NT2/D1 (cell line): ENCODE data around the gene TACR2.

Source experiments
- DNase-seq: peaks from one replicate; pipeline ENCODE4 v3.0.0-alpha.2; 2011; ENCODE audit warnings: low read depth, low spot score
- H3K27me3 ChIP-seq: 2 replicates; pipeline ENCODE4 v1.6.0; 2011; ENCODE audit warnings: mild to moderate bottlenecking; ENCODE audit not compliant: insufficient read length, insufficient read depth
- H3K36me3 ChIP-seq: 2 replicates; pipeline ENCODE4 v1.6.1; 2011; ENCODE audit warnings: mild to moderate bottlenecking, low read length, mixed read lengths; ENCODE audit not compliant: insufficient read depth, insufficient read length
- H3K4me1 ChIP-seq: 2 replicates; pipeline ENCODE4 v1.5.1; 2011; ENCODE audit not compliant: insufficient read depth, insufficient read length
- H3K4me3 ChIP-seq: 2 replicates; pipeline ENCODE4 v1.5.1; 2011; ENCODE audit warnings: low read depth; ENCODE audit not compliant: insufficient read length
- H3K9ac ChIP-seq: 2 replicates; pipeline ENCODE4 v1.6.0; 2011; ENCODE audit warnings: low read depth; ENCODE audit not compliant: insufficient read length
- H3K9me3 ChIP-seq: 2 replicates; pipeline ENCODE4 v1.5.1; 2011; ENCODE audit warnings: mild to moderate bottlenecking, low read length; ENCODE audit not compliant: insufficient read depth
- SUZ12 ChIP-seq: IDR thresholded peaks from 2 replicates; pipeline ENCODE4 v1.6.1; 2011; ENCODE audit not compliant: insufficient read length, insufficient read depth; ENCODE audit errors: extremely low read depth
- YY1 ChIP-seq: IDR thresholded peaks from 2 replicates; pipeline ENCODE4 v1.6.1; 2011; ENCODE audit not compliant: insufficient read length, insufficient read depth
- ZNF274 ChIP-seq: IDR thresholded peaks from 2 replicates; pipeline ENCODE4 v1.6.1; 2011; ENCODE audit warnings: mild to moderate bottlenecking, low read depth, low read length

The TACR2 gene

GRCh38 chr10:69404786-69405185 lies 11.9 kb downstream of the TACR2 start:
- no peak overlapping the region for H3K9ac ChIP-seq
- no peaks in the 10 kb centered on the region for H3K27me3 ChIP-seq
- peaks cover 33% of the 10 kb centered on the region for H3K36me3 ChIP-seq
- peaks cover 7% of the 10 kb centered on the region for H3K4me1 ChIP-seq
- no peak for DNase-seq
- no peak overlapping the region for H3K4me3 ChIP-seq
- no peak for TF ChIP-seq ZNF274
- TF ChIP-seq SUZ12 = no peak
- no peak for TF ChIP-seq YY1
- H3K9me3 ChIP-seq = no peaks in the 10 kb centered on the region

GRCh38 chr10:69403519-69403918 lies 13.2 kb downstream of the TACR2 start:
- Histone ChIP-seq H3K27me3 (no peaks in the 10 kb centered on the region), H3K4me1 (peaks cover 7% of the 10 kb centered on the region), H3K4me3 (no peak overlapping the region), H3K9ac (no peak overlapping the region), H3K9me3 (no peaks in the 10 kb centered on the region), H3K36me3 (peaks cover 44% of the 10 kb centered on the region)
- no peak for DNase-seq
- TF ChIP-seq SUZ12 (no peak), ZNF274 (no peak), YY1 (no peak)

- Histone ChIP-seq H3K4me3 (no peak overlapping the region), H3K27me3 (no peaks in the 10 kb centered on the region), H3K4me1 (peaks cover 7% of the 10 kb centered on the region), H3K9ac (no peak overlapping the region), H3K9me3 (no peaks in the 10 kb centered on the region), H3K36me3 (peaks cover 48% of the 10 kb centered on the region)
- TF ChIP-seq YY1 (no peak), SUZ12 (no peak), ZNF274 (no peak)
- no peak for DNase-seq
These were observed 13.7 kb downstream of the TACR2 start for GRCh38 chr10:69403066-69403465.

- peaks cover 55% of the 10 kb centered on the region for H3K36me3 ChIP-seq
- H3K4me1 ChIP-seq = peaks cover 5% of the 10 kb centered on the region
- no peak overlapping the region for H3K9ac ChIP-seq
- H3K27me3 ChIP-seq = no peaks in the 10 kb centered on the region
- no peaks in the 10 kb centered on the region for H3K9me3 ChIP-seq
- no peak for DNase-seq
- H3K4me3 ChIP-seq = no peak overlapping the region
- TF ChIP-seq YY1 = no peak
- TF ChIP-seq SUZ12 = no peak
- no peak for TF ChIP-seq ZNF274
These were observed 14.3 kb downstream of the TACR2 start for GRCh38 chr10:69402386-69402785.

GRCh38 chr10:69401416-69401815 lies 15.3 kb downstream of the TACR2 start:
- H3K27me3 ChIP-seq = no peaks in the 10 kb centered on the region
- H3K36me3 ChIP-seq = peaks cover 62% of the 10 kb centered on the region
- TF ChIP-seq YY1 (no peak), SUZ12 (no peak), ZNF274 (no peak)
- no peak overlapping the region for H3K9ac ChIP-seq
- no peaks in the 10 kb centered on the region for H3K4me1 ChIP-seq
- no peak overlapping the region for H3K4me3 ChIP-seq
- no peak for DNase-seq
- no peaks in the 10 kb centered on the region for H3K9me3 ChIP-seq

- H3K4me3 ChIP-seq = no peak overlapping the region
- no peak overlapping the region for H3K9ac ChIP-seq
- no peak for TF ChIP-seq YY1
- no peak for TF ChIP-seq SUZ12
- TF ChIP-seq ZNF274 = no peak
- H3K27me3 ChIP-seq = no peaks in the 10 kb centered on the region
- H3K4me1 ChIP-seq = no peaks in the 10 kb centered on the region
- peaks cover 62% of the 10 kb centered on the region for H3K36me3 ChIP-seq
- no peak for DNase-seq
- H3K9me3 ChIP-seq = no peaks in the 10 kb centered on the region
These were observed 15.8 kb downstream of the TACR2 start for GRCh38 chr10:69400936-69401335.

- H3K9ac ChIP-seq = no peak overlapping the region
- peaks cover 71% of the 10 kb centered on the region for H3K36me3 ChIP-seq
- H3K27me3 ChIP-seq = no peaks in the 10 kb centered on the region
- H3K4me1 ChIP-seq = no peaks in the 10 kb centered on the region
- TF ChIP-seq YY1 = no peak
- no peak for TF ChIP-seq ZNF274
- TF ChIP-seq SUZ12 = no peak
- no peak overlapping the region for H3K4me3 ChIP-seq
- no peak for DNase-seq
- H3K9me3 ChIP-seq = no peaks in the 10 kb centered on the region
These were observed 18.3 kb downstream of the TACR2 start for GRCh38 chr10:69398466-69398865.
